Measurements from ENCODE around the gene CRISP2. TPM values are rescaled to one million over a fixed set of nuclear protein-coding genes. Genes with fewer than 3 reads are reported as not detected.

CRISP2 gene, protein sequence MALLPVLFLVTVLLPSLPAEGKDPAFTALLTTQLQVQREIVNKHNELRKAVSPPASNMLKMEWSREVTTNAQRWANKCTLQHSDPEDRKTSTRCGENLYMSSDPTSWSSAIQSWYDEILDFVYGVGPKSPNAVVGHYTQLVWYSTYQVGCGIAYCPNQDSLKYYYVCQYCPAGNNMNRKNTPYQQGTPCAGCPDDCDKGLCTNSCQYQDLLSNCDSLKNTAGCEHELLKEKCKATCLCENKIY
- total RNA-seq = not detected in 2 replicates
- polyA plus RNA-seq = not detected in 2 replicates
- not detected in 2 replicates for polyA plus RNA-seq (2011; cell fraction: cytosol; rRNA removed)
- polyA plus RNA-seq (2011; cell fraction: nucleus; rRNA removed) = not detected in 2 replicates
- polyA plus RNA-seq (2012) = not detected in 2 replicates
- polyA minus RNA-seq = not detected in 2 replicates
- not detected for polyA minus RNA-seq (2011; cell fraction: cytosol; rRNA and poly(A)+ RNA removed)
- not detected in 2 replicates for polyA minus RNA-seq (2011; cell fraction: nucleus; rRNA and poly(A)+ RNA removed)
- Bru-seq, nascent RNA = not detected
- BruChase-seq, experiment 1, labeled RNA remaining after a 6-hour chase = not detected
- not detected for BruChase-seq, experiment 2, labeled RNA remaining after a 2-hour chase
- long read RNA-seq = 0 reads

DNA sequence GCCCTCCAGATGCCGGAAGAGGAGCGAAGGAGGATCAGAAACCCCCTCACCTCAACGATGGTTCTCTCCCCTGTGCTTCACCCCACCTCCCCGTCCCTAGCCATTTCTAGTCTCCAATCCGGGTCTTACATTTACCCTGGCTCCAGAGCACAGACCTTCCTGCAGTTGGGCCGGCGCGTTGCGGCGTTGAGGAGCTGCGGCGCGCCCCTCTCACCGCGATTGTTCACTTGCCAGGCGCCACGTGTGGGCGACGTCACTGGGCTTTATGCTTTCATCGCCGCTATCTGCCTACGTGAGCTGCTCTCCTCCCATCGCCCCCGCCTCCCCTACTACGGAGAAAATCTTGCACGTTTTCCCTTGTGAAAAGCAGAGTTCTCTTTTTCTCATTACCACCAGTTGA lies at the start of gene CRISP2:
CRISP2 (minus strand) TSS at position 198 of the 400 bp plus-strand sequence. CDS start 4,347 bp downstream, outside the sequence.
- no peaks in the 10 kb centered on the region for H3K4me1 ChIP-seq (ENCODE audit: control insufficient read depth, extremely low read depth, insufficient read depth, low read length)
- no peak within 1 kb of the TSS for H3K9ac ChIP-seq (replicated peaks; ENCODE audit: extremely low read depth, insufficient read depth, low read length)
- H3K27me3 ChIP-seq (ENCODE audit: control insufficient read depth in 2 of 2, insufficient read depth in 2 of 2, low read length in 2 of 2) = no peaks in the 10 kb centered on the region
- no peaks in the 10 kb centered on the region for H3K79me2 ChIP-seq (ENCODE audit: control insufficient read depth, insufficient read depth, low read length)
- intact Hi-C loops (cut with micrococcal nuclease) = no loop called here
- no peak for DNase-seq (ENCODE audit: low read depth, low spot score)
- BruUV-seq (replicated peaks) = no TSS peak
- H2AFZ ChIP-seq (ENCODE audit: low read depth, low read length) = no peak within 1 kb of the TSS
- no peak within 1 kb of the TSS for H3K4me3 ChIP-seq (replicated peaks in 1 of 3; ENCODE audit: insufficient read depth in 1 of 3, low read depth in 1 of 3, low read length in 3 of 3)
- no peaks in the 10 kb centered on the region for H3K9me1 ChIP-seq (replicated peaks; ENCODE audit: control insufficient read depth, extremely low read depth, insufficient read depth, low read length)
- no peak within 1 kb of the TSS for H3K4me2 ChIP-seq (ENCODE audit: insufficient read depth, low read length)
- no peak for FAIRE-seq
- no peaks in the 10 kb centered on the region for H3K36me3 ChIP-seq (ENCODE audit: control insufficient read depth in 2 of 2, extremely low read depth in 1 of 2, insufficient read depth in 2 of 2, low read length in 2 of 2)
- H4K20me1 ChIP-seq (replicated peaks; ENCODE audit: control insufficient read depth, extremely low read depth, insufficient read depth, low read length) = no peaks in the 10 kb centered on the region
- TF ChIP-seq, protein P1, sequence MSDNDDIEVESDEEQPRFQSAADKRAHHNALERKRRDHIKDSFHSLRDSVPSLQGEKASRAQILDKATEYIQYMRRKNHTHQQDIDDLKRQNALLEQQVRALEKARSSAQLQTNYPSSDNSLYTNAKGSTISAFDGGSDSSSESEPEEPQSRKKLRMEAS (IDR thresholded peaks at IDR 0.05; ENCODE audit: insufficient read depth, insufficient read length) = no peak
- TF ChIP-seq MYC (IDR thresholded peaks at IDR 0.05; ENCODE audit: low read depth, low read length) (no peak), POLR2A (IDR thresholded peaks at IDR 0.05; ENCODE audit: low read depth, low read length) (no peak), JUN (IDR thresholded peaks at IDR 0.05; ENCODE audit: borderline replicate concordance, insufficient read depth, insufficient read length, low read depth) (no peak), GATA2 (IDR thresholded peaks at IDR 0.05; ENCODE audit: insufficient read depth, insufficient read length, low read depth, low read length) (no peak), EZH2 (IDR thresholded peaks at IDR 0.05; ENCODE audit: borderline replicate concordance, low read depth, low read length, severe bottlenecking) (no peak), POLR2AphosphoS5 (IDR thresholded peaks at IDR 0.05; ENCODE audit: insufficient read depth, low read depth, low read length) (no peak), FOS (IDR thresholded peaks at IDR 0.05; ENCODE audit: borderline replicate concordance, insufficient read depth, low read length) (no peak)
- TF ChIP-seq, protein P2, sequence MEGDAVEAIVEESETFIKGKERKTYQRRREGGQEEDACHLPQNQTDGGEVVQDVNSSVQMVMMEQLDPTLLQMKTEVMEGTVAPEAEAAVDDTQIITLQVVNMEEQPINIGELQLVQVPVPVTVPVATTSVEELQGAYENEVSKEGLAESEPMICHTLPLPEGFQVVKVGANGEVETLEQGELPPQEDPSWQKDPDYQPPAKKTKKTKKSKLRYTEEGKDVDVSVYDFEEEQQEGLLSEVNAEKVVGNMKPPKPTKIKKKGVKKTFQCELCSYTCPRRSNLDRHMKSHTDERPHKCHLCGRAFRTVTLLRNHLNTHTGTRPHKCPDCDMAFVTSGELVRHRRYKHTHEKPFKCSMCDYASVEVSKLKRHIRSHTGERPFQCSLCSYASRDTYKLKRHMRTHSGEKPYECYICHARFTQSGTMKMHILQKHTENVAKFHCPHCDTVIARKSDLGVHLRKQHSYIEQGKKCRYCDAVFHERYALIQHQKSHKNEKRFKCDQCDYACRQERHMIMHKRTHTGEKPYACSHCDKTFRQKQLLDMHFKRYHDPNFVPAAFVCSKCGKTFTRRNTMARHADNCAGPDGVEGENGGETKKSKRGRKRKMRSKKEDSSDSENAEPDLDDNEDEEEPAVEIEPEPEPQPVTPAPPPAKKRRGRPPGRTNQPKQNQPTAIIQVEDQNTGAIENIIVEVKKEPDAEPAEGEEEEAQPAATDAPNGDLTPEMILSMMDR (IDR thresholded peaks at IDR 0.05; ENCODE audit: extremely low read depth in 1 of 2, insufficient read depth in 1 of 2, low read depth in 1 of 2, low read length in 2 of 2) = no peak
- ChIA-PET POLR2A (no interaction called here), CTCF (no interaction called here)
- H3K27ac ChIP-seq (ENCODE audit: insufficient read depth, low read depth, low read length) = no peak within 1 kb of the TSS
- H3K9me3 ChIP-seq (replicated peaks; ENCODE audit: control insufficient read depth, insufficient read depth, low read length) = no peaks in the 10 kb centered on the region
- dilution Hi-C loops (cut with MboI; ENCODE audit: extremely low pct_ligation_motif_present, low sequenced_read_pairs) = no loop called here
